IMR-90 (cell line): Measurements from ENCODE around the gene ZNF580. TPM values are rescaled to one million over a fixed set of nuclear protein-coding genes. Genes with fewer than 3 reads are reported as not detected.

Experiments used
- ATAC-seq: fragments of 200-7000 bp; cut with Tn5 transposase; 2 replicates; pipeline ENCODE4 v1.9.1; 2020; ENCODE audit warnings: low read depth, mild to moderate bottlenecking, moderate library complexity
- BruUV-seq: library from RNA; stranded (reverse); fragments of 400-500 nt; replicated peaks from 2 replicates; lab custom pipeline; 2021; lab: Mats Ljungman, UMichigan
- CTCF ChIA-PET: fragments of 300-600 bp; formaldehyde crosslinking; extraction: SDS; loops from one replicate; lab custom pipeline; 2021; ENCODE audit warnings: antibody characterized with exemption; lab: Yijun Ruan, JAX
- POLR2A ChIA-PET: fragments of 300-600 bp; sonication (Branson Sonifier 250); formaldehyde crosslinking; loops from one replicate; lab custom pipeline; 2022; ENCODE audit warnings: antibody characterized with exemption; ENCODE audit not compliant: unreplicated experiment; lab: Charles Lee
- DNase-seq: peaks from one replicate; pipeline ENCODE4 v3.0.0; 2013
- H2AFZ ChIP-seq: replicated peaks from 2 replicates; pipeline ENCODE3; 2013; ENCODE audit warnings: low read length, mild to moderate bottlenecking; ENCODE audit not compliant: poor library complexity
- H2AK5ac ChIP-seq: 2 replicates; pipeline ENCODE4 v1.6.1; 2013; ENCODE audit warnings: low read depth, low read length, inconsistent platforms
- H2AK9ac ChIP-seq: replicated peaks from 2 replicates; pipeline ENCODE3; 2013; ENCODE audit warnings: mild to moderate bottlenecking, low read depth, low read length, moderate library complexity; ENCODE audit not compliant: poor library complexity
- H2BK120ac ChIP-seq: 2 replicates; pipeline ENCODE4 v1.6.1; 2013; ENCODE audit warnings: low read depth, low read length, inconsistent platforms
- H2BK15ac ChIP-seq: 3 replicates; pipeline ENCODE4 v1.6.1; 2013; ENCODE audit warnings: low read depth, low read length, inconsistent platforms
- H2BK20ac ChIP-seq: 2 replicates; pipeline ENCODE4 v1.6.1; 2013; ENCODE audit warnings: low read depth, mild to moderate bottlenecking, inconsistent platforms, low read length, moderate library complexity
- H2BK5ac ChIP-seq: 2 replicates; pipeline ENCODE4 v1.6.1; 2013; ENCODE audit warnings: mild to moderate bottlenecking, low read depth, low read length, inconsistent platforms; ENCODE audit not compliant: poor library complexity, severe bottlenecking
- H3K14ac ChIP-seq: replicated peaks from 2 replicates; pipeline ENCODE4 v1.6.1; 2013; ENCODE audit warnings: low read depth, low read length, inconsistent platforms
- H3K18ac ChIP-seq: 2 replicates; pipeline ENCODE4 v1.6.1; 2013; ENCODE audit warnings: low read depth, low read length, control low read depth
- H3K23ac ChIP-seq: 2 replicates; pipeline ENCODE4 v1.6.1; 2013; ENCODE audit warnings: low read depth, low read length, inconsistent platforms
- H3K27ac ChIP-seq: 2 replicates; pipeline ENCODE4 v1.5.1; 2013; ENCODE audit warnings: mild to moderate bottlenecking, control low read depth, low read length; ENCODE audit not compliant: insufficient read depth
- H3K27me3 ChIP-seq: 2 replicates; pipeline ENCODE4 v1.6.1; 2013; ENCODE audit warnings: low read length; ENCODE audit not compliant: control insufficient read depth, insufficient read depth
- H3K36me3 ChIP-seq: 2 replicates; pipeline ENCODE4 v1.6.1; 2013; ENCODE audit warnings: low read length, mixed read lengths; ENCODE audit not compliant: control insufficient read depth, insufficient read depth
- H3K4ac ChIP-seq: 2 replicates; pipeline ENCODE4 v1.6.1; 2013; ENCODE audit warnings: low read depth, low read length, inconsistent platforms
- H3K4me1 ChIP-seq: 2 replicates; pipeline ENCODE4 v1.6.1; 2013; ENCODE audit warnings: low read length, mixed read lengths; ENCODE audit not compliant: control insufficient read depth, insufficient read depth
- H3K4me2 ChIP-seq: 2 replicates; pipeline ENCODE4 v1.6.1; 2013; ENCODE audit warnings: low read depth, mild to moderate bottlenecking, control low read depth, low read length, moderate library complexity
- H3K4me3 ChIP-seq: 2 replicates; pipeline ENCODE4 v1.5.1; 2013; ENCODE audit warnings: low read depth, mild to moderate bottlenecking, control low read depth, low read length, moderate library complexity; ENCODE audit not compliant: insufficient read depth
- H3K56ac ChIP-seq: 2 replicates; pipeline ENCODE4 v1.6.1; 2013; ENCODE audit warnings: low read length, inconsistent platforms; ENCODE audit not compliant: insufficient read depth; ENCODE audit errors: extremely low read depth
- H3K79me1 ChIP-seq, 2 experiments: 2 replicates each; pipeline ENCODE4 v1.6.1; 2013; ENCODE audit warnings: low read length in 2 of 2, inconsistent platforms in 1 of 2, low read depth in 1 of 2
- H3K9ac ChIP-seq: 2 replicates; pipeline ENCODE4 v1.6.1; 2013; ENCODE audit warnings: low read depth, low read length, control low read depth
- H3K9me1 ChIP-seq: 2 replicates; pipeline ENCODE4 v1.6.1; 2013; ENCODE audit warnings: low read length, inconsistent platforms; ENCODE audit not compliant: insufficient read depth
- H3K9me3 ChIP-seq: 2 replicates; pipeline ENCODE4 v1.6.1; 2013; ENCODE audit warnings: low read length; ENCODE audit not compliant: control insufficient read depth, insufficient read depth
- H4K20me1 ChIP-seq: 2 replicates; pipeline ENCODE4 v1.6.1; 2013; ENCODE audit warnings: low read length, inconsistent platforms; ENCODE audit not compliant: insufficient read depth
- H4K5ac ChIP-seq: 2 replicates; pipeline ENCODE4 v1.6.1; 2013; ENCODE audit warnings: mild to moderate bottlenecking, low read depth, low read length, control low read depth
- H4K8ac ChIP-seq, 2 experiments: 2 replicates each; pipeline ENCODE4 v1.6.1; 2013; ENCODE audit warnings: low read depth in 2 of 2, low read length in 2 of 2, control low read depth in 1 of 2, inconsistent platforms in 1 of 2
- H4K91ac ChIP-seq: 2 replicates; pipeline ENCODE4 v1.6.1; 2013; ENCODE audit warnings: low read depth, low read length, inconsistent platforms; ENCODE audit not compliant: insufficient read depth
- CHD1 ChIP-seq: IDR thresholded peaks from 2 replicates; pipeline ENCODE4 v1.6.1; 2012; ENCODE audit warnings: low read depth, low read length, improper control_type of control experiment
- FOS ChIP-seq: fragments of 150-350 bp; IDR thresholded peaks from 2 replicates; pipeline ENCODE4 v1.6.1; 2016; ENCODE audit warnings: low read depth, low read length
- MXI1 ChIP-seq: IDR thresholded peaks from 2 replicates; pipeline ENCODE4 v1.6.1; 2012; ENCODE audit warnings: low read depth, mild to moderate bottlenecking, low read length, moderate library complexity, borderline replicate concordance
- RAD21 ChIP-seq: IDR thresholded peaks from 2 replicates; pipeline ENCODE4 v1.6.1; 2012; ENCODE audit warnings: low read length, improper control_type of control experiment
- SMC3 ChIP-seq: fragments of 150-350 bp; IDR thresholded peaks from 2 replicates; pipeline ENCODE4 v1.6.1; 2016; ENCODE audit warnings: low read depth, mild to moderate bottlenecking, antibody characterized with exemption, low read length, moderate library complexity
- WGBS, 2 experiments: methylation state at CpG; one replicate each; pipeline versions ENCODE4 v1.1.5 to v1.1.7; 2013; ENCODE audit warnings: missing lambda C conversion rate in 2 of 2; ENCODE audit not compliant: insufficient read length in 1 of 2; ENCODE audit errors: extremely low coverage in 2 of 2; 5-methylcytosine and 5-hydroxymethylcytosine counted together
- dilution Hi-C: fragments of 300-500 bp; cut with HindIII; formaldehyde crosslinking; loops from one replicate; pipeline ENCODE4 v1.14.3; 2018; ENCODE audit warnings: low sequenced_read_pairs; ENCODE audit not compliant: unreplicated experiment
- in situ Hi-C: fragments of 300-500 bp; cut with MboI; formaldehyde crosslinking; loops from 3 replicates; pipeline ENCODE4 v1.14.3; 2019; ENCODE audit warnings: low sequenced_read_pairs, inconsistent platforms, mixed read lengths
- intact Hi-C: fragments of 100-400 bp; cut with micrococcal nuclease; formaldehyde crosslinking; loops from 2 replicates; pipeline ENCODE4 v1.10.0; 2022
- polyA plus RNA-seq, 3 experiments: library from polyadenylated mRNA; depleted of rRNA; stranded (reverse); fragments of >200 nt; gene quantifications; 2 replicates each; pipeline ENCODE4 v1.2.3, GENCODE V29; 2012; ENCODE audit warnings: low replicate concordance in 1 of 3
- total RNA-seq: library from RNA; depleted of rRNA; stranded (reverse); fragments of >200 nt; gene quantifications from 2 replicates; pipeline ENCODE4 v1.2.3, GENCODE V29; 2012

The ZNF580 gene
- total and polyA plus RNA-seq, 2 of the 4 experiments (the other 2 are of a cell fraction): 1.4 to 36.9 TPM

GRCh38 chr19:55613930-55614710 lies 26.7 kb upstream of the ZNF580 start:
- H4K20me1 ChIP-seq: peaks cover 30% of the 10 kb centered on the region
- no peak overlapping the region for H3K4me2 ChIP-seq
- no peaks in the 10 kb centered on the region for H3K27me3 ChIP-seq
- BruUV-seq: no TSS peak
- H4K8ac ChIP-seq: no peak overlapping the region
- dilution Hi-C loops: no loop called here
- in situ Hi-C loops: no loop called here
- H3K9me3 ChIP-seq: peaks cover 5% of the 10 kb centered on the region; the same call in 1 of the 2 replicates
- H2BK20ac ChIP-seq: no peak overlapping the region
- peaks cover 5% of the 10 kb centered on the region for H3K4me1 ChIP-seq
- CTCF ChIA-PET: no interaction called here
- no peak overlapping the region for H4K91ac ChIP-seq
- no peak overlapping the region for H2BK5ac ChIP-seq
- TF ChIP-seq FOS (no peak), CHD1 (no peak), SMC3 (no peak), RAD21 (no peak), MXI1 (no peak)
- H4K5ac ChIP-seq: no peak overlapping the region
- no peak overlapping the region for H2AFZ ChIP-seq
- H2BK120ac ChIP-seq: no peak overlapping the region
- POLR2A ChIA-PET: no interaction called here
- no peak overlapping the region for H3K27ac ChIP-seq
- H3K56ac ChIP-seq: no peak overlapping the region
- H3K9ac ChIP-seq: no peak overlapping the region
- no peak overlapping the region for H2AK9ac ChIP-seq
- no peak overlapping the region for H2BK15ac ChIP-seq
- H3K18ac ChIP-seq: no peak overlapping the region
- 98 to 100% methylated on average over 4 to 41 of the region's 75 CpGs for WGBS, 2 experiments
- no peak for ATAC-seq
- no peak for DNase-seq
- H2AK5ac ChIP-seq: no peak overlapping the region
- intact Hi-C loops: no loop called here
- H3K36me3 ChIP-seq: peaks cover 44% of the 10 kb centered on the region
- H3K9me1 ChIP-seq: peaks cover 13% of the 10 kb centered on the region
- no peak overlapping the region for H3K14ac ChIP-seq
- no peak overlapping the region for H3K4ac ChIP-seq
- peaks cover 35 to 55% of the 10 kb centered on the region in 2 experiments for H3K79me1 ChIP-seq
- no peak overlapping the region for H3K4me3 ChIP-seq
- no peak overlapping the region for H3K23ac ChIP-seq
